ENCODE measurements around the gene TBXA2R. TPM values are rescaled to one million over a fixed set of nuclear protein-coding genes. Genes with fewer than 3 reads are reported as not detected.

The TBXA2R gene
- total and polyA plus RNA-seq, 2 of the 8 experiments (the other 6 are each of a cell fraction or from before 2014, with no cell fraction given) = 0.39 to 0.50 TPM

- TF ChIP-seq, protein P1, sequence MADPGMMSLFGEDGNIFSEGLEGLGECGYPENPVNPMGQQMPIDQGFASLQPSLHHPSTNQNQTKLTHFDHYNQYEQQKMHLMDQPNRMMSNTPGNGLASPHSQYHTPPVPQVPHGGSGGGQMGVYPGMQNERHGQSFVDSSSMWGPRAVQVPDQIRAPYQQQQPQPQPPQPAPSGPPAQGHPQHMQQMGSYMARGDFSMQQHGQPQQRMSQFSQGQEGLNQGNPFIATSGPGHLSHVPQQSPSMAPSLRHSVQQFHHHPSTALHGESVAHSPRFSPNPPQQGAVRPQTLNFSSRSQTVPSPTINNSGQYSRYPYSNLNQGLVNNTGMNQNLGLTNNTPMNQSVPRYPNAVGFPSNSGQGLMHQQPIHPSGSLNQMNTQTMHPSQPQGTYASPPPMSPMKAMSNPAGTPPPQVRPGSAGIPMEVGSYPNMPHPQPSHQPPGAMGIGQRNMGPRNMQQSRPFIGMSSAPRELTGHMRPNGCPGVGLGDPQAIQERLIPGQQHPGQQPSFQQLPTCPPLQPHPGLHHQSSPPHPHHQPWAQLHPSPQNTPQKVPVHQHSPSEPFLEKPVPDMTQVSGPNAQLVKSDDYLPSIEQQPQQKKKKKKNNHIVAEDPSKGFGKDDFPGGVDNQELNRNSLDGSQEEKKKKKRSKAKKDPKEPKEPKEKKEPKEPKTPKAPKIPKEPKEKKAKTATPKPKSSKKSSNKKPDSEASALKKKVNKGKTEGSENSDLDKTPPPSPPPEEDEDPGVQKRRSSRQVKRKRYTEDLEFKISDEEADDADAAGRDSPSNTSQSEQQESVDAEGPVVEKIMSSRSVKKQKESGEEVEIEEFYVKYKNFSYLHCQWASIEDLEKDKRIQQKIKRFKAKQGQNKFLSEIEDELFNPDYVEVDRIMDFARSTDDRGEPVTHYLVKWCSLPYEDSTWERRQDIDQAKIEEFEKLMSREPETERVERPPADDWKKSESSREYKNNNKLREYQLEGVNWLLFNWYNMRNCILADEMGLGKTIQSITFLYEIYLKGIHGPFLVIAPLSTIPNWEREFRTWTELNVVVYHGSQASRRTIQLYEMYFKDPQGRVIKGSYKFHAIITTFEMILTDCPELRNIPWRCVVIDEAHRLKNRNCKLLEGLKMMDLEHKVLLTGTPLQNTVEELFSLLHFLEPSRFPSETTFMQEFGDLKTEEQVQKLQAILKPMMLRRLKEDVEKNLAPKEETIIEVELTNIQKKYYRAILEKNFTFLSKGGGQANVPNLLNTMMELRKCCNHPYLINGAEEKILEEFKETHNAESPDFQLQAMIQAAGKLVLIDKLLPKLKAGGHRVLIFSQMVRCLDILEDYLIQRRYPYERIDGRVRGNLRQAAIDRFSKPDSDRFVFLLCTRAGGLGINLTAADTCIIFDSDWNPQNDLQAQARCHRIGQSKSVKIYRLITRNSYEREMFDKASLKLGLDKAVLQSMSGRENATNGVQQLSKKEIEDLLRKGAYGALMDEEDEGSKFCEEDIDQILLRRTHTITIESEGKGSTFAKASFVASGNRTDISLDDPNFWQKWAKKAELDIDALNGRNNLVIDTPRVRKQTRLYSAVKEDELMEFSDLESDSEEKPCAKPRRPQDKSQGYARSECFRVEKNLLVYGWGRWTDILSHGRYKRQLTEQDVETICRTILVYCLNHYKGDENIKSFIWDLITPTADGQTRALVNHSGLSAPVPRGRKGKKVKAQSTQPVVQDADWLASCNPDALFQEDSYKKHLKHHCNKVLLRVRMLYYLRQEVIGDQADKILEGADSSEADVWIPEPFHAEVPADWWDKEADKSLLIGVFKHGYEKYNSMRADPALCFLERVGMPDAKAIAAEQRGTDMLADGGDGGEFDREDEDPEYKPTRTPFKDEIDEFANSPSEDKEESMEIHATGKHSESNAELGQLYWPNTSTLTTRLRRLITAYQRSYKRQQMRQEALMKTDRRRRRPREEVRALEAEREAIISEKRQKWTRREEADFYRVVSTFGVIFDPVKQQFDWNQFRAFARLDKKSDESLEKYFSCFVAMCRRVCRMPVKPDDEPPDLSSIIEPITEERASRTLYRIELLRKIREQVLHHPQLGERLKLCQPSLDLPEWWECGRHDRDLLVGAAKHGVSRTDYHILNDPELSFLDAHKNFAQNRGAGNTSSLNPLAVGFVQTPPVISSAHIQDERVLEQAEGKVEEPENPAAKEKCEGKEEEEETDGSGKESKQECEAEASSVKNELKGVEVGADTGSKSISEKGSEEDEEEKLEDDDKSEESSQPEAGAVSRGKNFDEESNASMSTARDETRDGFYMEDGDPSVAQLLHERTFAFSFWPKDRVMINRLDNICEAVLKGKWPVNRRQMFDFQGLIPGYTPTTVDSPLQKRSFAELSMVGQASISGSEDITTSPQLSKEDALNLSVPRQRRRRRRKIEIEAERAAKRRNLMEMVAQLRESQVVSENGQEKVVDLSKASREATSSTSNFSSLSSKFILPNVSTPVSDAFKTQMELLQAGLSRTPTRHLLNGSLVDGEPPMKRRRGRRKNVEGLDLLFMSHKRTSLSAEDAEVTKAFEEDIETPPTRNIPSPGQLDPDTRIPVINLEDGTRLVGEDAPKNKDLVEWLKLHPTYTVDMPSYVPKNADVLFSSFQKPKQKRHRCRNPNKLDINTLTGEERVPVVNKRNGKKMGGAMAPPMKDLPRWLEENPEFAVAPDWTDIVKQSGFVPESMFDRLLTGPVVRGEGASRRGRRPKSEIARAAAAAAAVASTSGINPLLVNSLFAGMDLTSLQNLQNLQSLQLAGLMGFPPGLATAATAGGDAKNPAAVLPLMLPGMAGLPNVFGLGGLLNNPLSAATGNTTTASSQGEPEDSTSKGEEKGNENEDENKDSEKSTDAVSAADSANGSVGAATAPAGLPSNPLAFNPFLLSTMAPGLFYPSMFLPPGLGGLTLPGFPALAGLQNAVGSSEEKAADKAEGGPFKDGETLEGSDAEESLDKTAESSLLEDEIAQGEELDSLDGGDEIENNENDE (IDR thresholded peaks at IDR 0.05; ENCODE audit: insufficient replicate concordance, low read length) = no peak
- TF ChIP-seq TAF1 (IDR thresholded peaks at IDR 0.05; ENCODE audit: low read depth, low read length) = no peak
- TF ChIP-seq, protein P2, sequence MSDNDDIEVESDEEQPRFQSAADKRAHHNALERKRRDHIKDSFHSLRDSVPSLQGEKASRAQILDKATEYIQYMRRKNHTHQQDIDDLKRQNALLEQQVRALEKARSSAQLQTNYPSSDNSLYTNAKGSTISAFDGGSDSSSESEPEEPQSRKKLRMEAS (IDR thresholded peaks at IDR 0.05) = no peak
Measured at GRCh38 chr19:3545669-3546034, 61.0 kb downstream of the TBXA2R start (continued).
